MM.1S (cell line): Measurements from ENCODE around the gene ZNF22.

Source experiments
- EZH2phosphoT487 ChIP-seq: fragments of 300-600 bp; sonication (generic); IDR thresholded peaks from 2 replicates; pipeline ENCODE4 v1.6.1; 2018; ENCODE audit warnings: antibody characterized with exemption, low read length
- TF ChIP-seq, protein P1 (sequence below): fragments of 300-600 bp; sonication (generic); IDR thresholded peaks from 2 replicates; pipeline ENCODE4 v1.5.1; 2016; ENCODE audit warnings: antibody characterized with exemption, low read length, mixed read lengths

DNA sequence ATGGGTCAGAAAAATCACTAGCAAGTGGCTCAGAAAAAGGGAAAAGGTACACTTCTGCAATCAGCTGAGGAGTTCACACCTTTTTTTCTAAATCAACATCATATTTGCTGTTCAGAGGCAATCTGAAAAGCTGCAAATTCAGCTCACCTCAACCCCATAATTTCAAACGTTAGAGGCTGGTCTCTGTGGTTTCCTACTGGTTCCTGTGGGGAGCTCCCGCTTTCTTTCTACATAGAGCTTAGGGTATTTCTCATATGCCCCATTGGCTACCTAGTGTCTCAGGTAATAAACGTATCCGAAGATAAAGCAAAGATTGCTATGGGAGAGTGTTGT is 5.2 kb upstream of the ZNF22 start:
- TF ChIP-seq, protein P1, sequence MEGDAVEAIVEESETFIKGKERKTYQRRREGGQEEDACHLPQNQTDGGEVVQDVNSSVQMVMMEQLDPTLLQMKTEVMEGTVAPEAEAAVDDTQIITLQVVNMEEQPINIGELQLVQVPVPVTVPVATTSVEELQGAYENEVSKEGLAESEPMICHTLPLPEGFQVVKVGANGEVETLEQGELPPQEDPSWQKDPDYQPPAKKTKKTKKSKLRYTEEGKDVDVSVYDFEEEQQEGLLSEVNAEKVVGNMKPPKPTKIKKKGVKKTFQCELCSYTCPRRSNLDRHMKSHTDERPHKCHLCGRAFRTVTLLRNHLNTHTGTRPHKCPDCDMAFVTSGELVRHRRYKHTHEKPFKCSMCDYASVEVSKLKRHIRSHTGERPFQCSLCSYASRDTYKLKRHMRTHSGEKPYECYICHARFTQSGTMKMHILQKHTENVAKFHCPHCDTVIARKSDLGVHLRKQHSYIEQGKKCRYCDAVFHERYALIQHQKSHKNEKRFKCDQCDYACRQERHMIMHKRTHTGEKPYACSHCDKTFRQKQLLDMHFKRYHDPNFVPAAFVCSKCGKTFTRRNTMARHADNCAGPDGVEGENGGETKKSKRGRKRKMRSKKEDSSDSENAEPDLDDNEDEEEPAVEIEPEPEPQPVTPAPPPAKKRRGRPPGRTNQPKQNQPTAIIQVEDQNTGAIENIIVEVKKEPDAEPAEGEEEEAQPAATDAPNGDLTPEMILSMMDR: no peak
- TF ChIP-seq EZH2phosphoT487: no peak
